CD14-positive monocyte (primary cell): ENCODE measurements around the gene ZNF850. TPM values are rescaled to one million over a fixed set of nuclear protein-coding genes. Genes with fewer than 3 reads are reported as not detected.

Experiments used
- DNase-seq, 3 donors: peaks; one replicate each; pipeline ENCODE4 v3.0.0-alpha.2; 2011 to 2022
- H2AFZ ChIP-seq: 2 replicates; pipeline ENCODE4 v1.6.0; 2012; ENCODE audit warnings: mild to moderate bottlenecking, low read depth, low read length, inconsistent platforms; ENCODE audit not compliant: insufficient read depth, poor library complexity, severe bottlenecking
- H3K27ac ChIP-seq, 2 donors: 1 replicate in 1 of 2; 2 replicates in 1 of 2; pipeline ENCODE4 v1.5.1; 2012 to 2013; ENCODE audit warnings: low read length in 2 of 2, control low read depth in 1 of 2, inconsistent platforms in 1 of 2, low read depth in 1 of 2, mild to moderate bottlenecking in 1 of 2
- H3K27me3 ChIP-seq, 2 donors: one replicate each; pipeline versions ENCODE4 v1.6.0 to v1.6.1; 2011 to 2013; ENCODE audit warnings: low read length in 2 of 2; ENCODE audit not compliant: control insufficient read depth in 2 of 2, insufficient read depth in 2 of 2
- H3K36me3 ChIP-seq, 2 donors: replicated peaks in 1 of 2; 1 replicate in 1 of 2; 2 replicates in 1 of 2; pipeline versions ENCODE4 v1.5.1 to v1.6.1; 2012 to 2013; ENCODE audit warnings: low read length in 2 of 2, control low read depth in 1 of 2, inconsistent platforms in 1 of 2, mild to moderate bottlenecking in 1 of 2; ENCODE audit not compliant: insufficient read depth in 2 of 2, control insufficient read depth in 1 of 2
- H3K4me1 ChIP-seq, 2 donors: 1 replicate in 1 of 2; 2 replicates in 1 of 2; pipeline versions ENCODE4 v1.5.1 to v1.6.1; 2012 to 2013; ENCODE audit warnings: low read length in 2 of 2, control low read depth in 1 of 2, inconsistent platforms in 1 of 2, mild to moderate bottlenecking in 1 of 2, moderate library complexity in 1 of 2; ENCODE audit not compliant: insufficient read depth in 2 of 2, control insufficient read depth in 1 of 2
- H3K4me2 ChIP-seq: replicated peaks from 2 replicates; pipeline ENCODE3; 2012; ENCODE audit warnings: low read length, moderate library complexity, mild to moderate bottlenecking; ENCODE audit not compliant: poor library complexity, severe bottlenecking; ENCODE audit errors: extremely low read depth
- H3K4me3 ChIP-seq, 3 experiments: fragments of 200-600 bp in 1 of 3; sonication (generic) in 1 of 3; replicated peaks in 1 of 3; 1 replicate in 2 of 3; 2 replicates in 1 of 3; pipeline ENCODE4 v1.5.1; 2011 to 2013; ENCODE audit warnings: low read length in 3 of 3, mild to moderate bottlenecking in 3 of 3, control low read depth in 2 of 3, low read depth in 2 of 3, inconsistent platforms in 1 of 3, moderate library complexity in 1 of 3
- H3K79me2 ChIP-seq: 2 replicates; pipeline ENCODE4 v1.6.0; 2012; ENCODE audit warnings: mild to moderate bottlenecking, control low read depth, inconsistent platforms, low read length, moderate library complexity; ENCODE audit not compliant: insufficient read depth
- H3K9ac ChIP-seq: 2 replicates; pipeline ENCODE4 v1.6.0; 2017; ENCODE audit warnings: low read length, mild to moderate bottlenecking; ENCODE audit not compliant: insufficient read depth, poor library complexity, severe bottlenecking
- H3K9me3 ChIP-seq, 2 donors: replicated peaks in 1 of 2; 1 replicate in 1 of 2; 2 replicates in 1 of 2; pipeline versions ENCODE4 v1.5.1 to v1.6.1; 2012 to 2013; ENCODE audit warnings: low read length in 2 of 2, control low read depth in 1 of 2; ENCODE audit not compliant: control insufficient read depth in 1 of 2, insufficient read depth in 1 of 2
- H4K20me1 ChIP-seq: 2 replicates; pipeline ENCODE4 v1.6.0; 2012; ENCODE audit warnings: mild to moderate bottlenecking, low read length, control low read depth, moderate library complexity; ENCODE audit not compliant: insufficient read depth
- H3K27ac Mint-ChIP-seq, 7 donors: one replicate each; pipeline ENCODE4 v1.8.0; 2020; ENCODE audit warnings: mild to moderate bottlenecking in 7 of 7, mixed read lengths in 7 of 7, moderate library complexity in 6 of 7, inconsistent platforms in 2 of 7
- H3K27me3 Mint-ChIP-seq, 3 donors: one replicate each; pipeline ENCODE4 v1.8.0; 2021 to 2022; ENCODE audit warnings: low read depth in 3 of 3, mild to moderate bottlenecking in 3 of 3, mixed read lengths in 3 of 3, moderate library complexity in 3 of 3, inconsistent platforms in 1 of 3
- H3K36me3 Mint-ChIP-seq, 2 donors: one replicate each; pipeline ENCODE4 v1.8.0; 2020; ENCODE audit warnings: mixed read lengths in 2 of 2, inconsistent platforms in 1 of 2, mild to moderate bottlenecking in 1 of 2
- H3K4me1 Mint-ChIP-seq: one replicate; pipeline ENCODE4 v1.8.0; 2020; ENCODE audit warnings: mild to moderate bottlenecking, mixed read lengths
- H3K4me3 Mint-ChIP-seq, 2 donors: one replicate each; pipeline ENCODE4 v1.8.0; 2020; ENCODE audit warnings: mild to moderate bottlenecking in 2 of 2, mixed read lengths in 2 of 2, moderate library complexity in 1 of 2
- H3K9me3 Mint-ChIP-seq, 7 donors: one replicate each; pipeline ENCODE4 v1.8.0; 2020 to 2022; ENCODE audit warnings: mixed read lengths in 7 of 7, mild to moderate bottlenecking in 6 of 7, moderate library complexity in 6 of 7, inconsistent platforms in 2 of 7
- CTCF ChIP-seq: fragments of 200-600 bp; IDR thresholded peaks from one replicate; pipeline ENCODE4 v1.8.0; 2022; ENCODE audit warnings: antibody characterized with exemption, mild to moderate bottlenecking
- WGBS: methylation state at CpG from one replicate; pipeline ENCODE4 v1.1.5; 2013; ENCODE audit warnings: missing lambda C conversion rate; ENCODE audit not compliant: insufficient coverage; 5-methylcytosine and 5-hydroxymethylcytosine counted together
- intact Hi-C, 2 donors: fragments of 100-400 bp; cut with micrococcal nuclease; formaldehyde crosslinking; loops; one replicate each; pipeline versions ENCODE4 v1.15.0 to v1.15.1; 2023
- polyA plus RNA-seq, 3 donors: library from polyadenylated mRNA; depleted of rRNA in 1 of 3; unstranded in 2 of 3; stranded (reverse) in 1 of 3; fragments of 300-500 nt in 2 of 3; fragments of >200 nt in 1 of 3; fragmentation: Illumina TruSeq in 2 of 3; gene quantifications; 1 replicate in 2 of 3; 2 replicates in 1 of 3; pipeline ENCODE4 v1.2.3, GENCODE V29; 2012 to 2021

ZNF850 gene
- polyA plus RNA-seq, 3 donors, result 0.02 to 0.15 (median 0.08) TPM

GRCh38 chr19:36686365-36687213, 86.0 kb downstream of the ZNF850 start:
- Mint-ChIP-seq H3K4me3 (peak overlapping the region; percentile 96 to 99), H3K36me3 (peaks cover 39 to 46% of the 10 kb centered on the region in 2 donors), H3K4me1 (peaks cover 24% of the 10 kb centered on the region), H3K27ac (peak overlapping the region; percentile 66 to 90 (median 83)), H3K27me3 (peaks cover 0 to 1% (median 0%) of the 10 kb centered on the region in 3 donors), H3K9me3 (peaks cover 29 to 68% (median 59%) of the 10 kb centered on the region in 7 donors)
- TF ChIP-seq CTCF, result no peak
- Histone ChIP-seq H2AFZ (peak overlapping the region; percentile 90), H3K36me3 (peaks cover 11 to 41% of the 10 kb centered on the region in 2 donors), H4K20me1 (no peaks in the 10 kb centered on the region), H3K4me1 (peaks cover 15 to 23% of the 10 kb centered on the region in 2 donors), H3K9ac (peak overlapping the region; percentile 71), H3K4me2 (peak overlapping the region; percentile 88), H3K27me3 (no peaks in the 10 kb centered on the region), H3K27ac (peak overlapping the region in 1 of 2 donors; percentile 77), H3K4me3 (peak overlapping the region; percentile 35 to 92 (median 63)), H3K79me2 (peaks cover 13% of the 10 kb centered on the region), H3K9me3 (peaks cover 40 to 63% of the 10 kb centered on the region in 2 donors)
- WGBS, result 22% methylated on average over 15 of the region's 20 CpGs
- DNase-seq, result peak in 1 of 3 donors; percentile 1
- intact Hi-C loops, result loop anchor here (5.0 to 10.0 kb wide), 7 partner anchors 86 to 778 kb away; partner anchors contain the start of genes ZNF345 (in 2 of the 2), OVOL3 (in 1 of the 2), POLR2I (in 1 of the 2) and TBCB (in 1 of the 2)

- H3K9me3 Mint-ChIP-seq, result peaks cover 34 to 69% (median 60%) of the 10 kb centered on the region in 7 donors
Measured at GRCh38 chr19:36685835-36686234, 86.8 kb downstream of the ZNF850 start.

More at GRCh38 chr19:36685835-36686234, 86.8 kb downstream of the ZNF850 start:
- Histone ChIP-seq H4K20me1 (no peaks in the 10 kb centered on the region), H3K27me3 (no peaks in the 10 kb centered on the region), H2AFZ (no peak overlapping the region), H3K9me3 (peaks cover 41 to 63% of the 10 kb centered on the region in 2 donors), H3K4me1 (peaks cover 15 to 23% of the 10 kb centered on the region in 2 donors), H3K4me2 (peak overlapping the region; percentile 88), H3K4me3 (no peak overlapping the region), H3K27ac (no peak overlapping the region), H3K9ac (no peak overlapping the region), H3K79me2 (peaks cover 13% of the 10 kb centered on the region), H3K36me3 (peaks cover 10 to 40% of the 10 kb centered on the region in 2 donors)
- TF ChIP-seq CTCF, result no peak
- Mint-ChIP-seq H3K27me3 (peaks cover 0 to 1% (median 0%) of the 10 kb centered on the region in 3 donors), H3K4me3 (no peak overlapping the region), H3K36me3 (peaks cover 39 to 45% of the 10 kb centered on the region in 2 donors), H3K4me1 (peaks cover 24% of the 10 kb centered on the region), H3K27ac (no peak overlapping the region)
- WGBS, result 100% methylated on average over 1 of the region's 2 CpGs
- intact Hi-C loops, result loop anchor here (5.0 to 10.0 kb wide), 7 partner anchors 86 to 779 kb away; partner anchors contain the start of genes ZNF345 (in 2 of the 2), OVOL3 (in 1 of the 2), POLR2I (in 1 of the 2) and TBCB (in 1 of the 2)
- DNase-seq, result no peak
